Liver (tissue), 3 donors: ENCODE measurements around the gene SLC44A1.

Experiments
- EGR1 ChIP-seq, 2 donors: IDR thresholded peaks; 2 replicates each; pipeline ENCODE4 v1.6.1; 2016 to 2018; ENCODE audit warnings: antibody characterized with exemption in 2 of 2, low read depth in 2 of 2
- HNF4G ChIP-seq: IDR thresholded peaks from 2 replicates; pipeline ENCODE4 v1.6.1; 2016; ENCODE audit warnings: antibody characterized with exemption
- JUND ChIP-seq, 2 donors: IDR thresholded peaks; 2 replicates each; pipeline ENCODE4 v1.6.1; 2016; ENCODE audit warnings: antibody characterized with exemption in 2 of 2
- RAD21 ChIP-seq, 2 donors: IDR thresholded peaks; 2 replicates each; pipeline ENCODE4 v1.6.1; 2016; ENCODE audit warnings: antibody characterized with exemption in 2 of 2, mild to moderate bottlenecking in 2 of 2
- SP1 ChIP-seq: IDR thresholded peaks from 2 replicates; pipeline ENCODE4 v1.6.1; 2018; ENCODE audit warnings: antibody characterized with exemption, mild to moderate bottlenecking
- TF ChIP-seq, protein P1 (sequence below): fragments of 150-350 bp; IDR thresholded peaks from 2 replicates; pipeline ENCODE4 v1.5.1; 2017; ENCODE audit warnings: improper control_type of control experiment, low read depth, low read length; ENCODE audit not compliant: missing input control
- donor health status: healthy.
- donor health status: healthy.

DNA sequence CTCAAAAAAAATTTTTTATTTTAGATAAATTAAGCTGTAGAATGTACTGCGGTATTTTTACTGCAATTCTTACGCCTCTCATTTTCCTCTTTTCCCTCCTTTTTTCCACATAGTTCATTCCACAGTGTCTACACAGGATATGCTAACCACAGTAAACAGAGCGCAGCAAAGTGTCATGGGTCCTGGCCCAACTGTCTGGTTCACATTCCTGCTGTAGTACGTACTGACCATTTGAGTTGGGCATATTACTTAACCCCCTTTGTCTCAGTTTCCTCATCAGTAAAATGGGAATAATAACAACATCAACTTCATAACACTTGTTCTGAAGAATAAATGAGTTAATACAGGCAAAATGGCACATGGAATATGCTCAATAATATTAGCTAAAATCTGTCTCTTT is 41.6 kb downstream of the SLC44A1 start:
- no peak for TF ChIP-seq RAD21 (IDR thresholded peaks at IDR 0.05)
- TF ChIP-seq JUND (IDR thresholded peaks at IDR 0.05): no peak
- TF ChIP-seq, protein P1, sequence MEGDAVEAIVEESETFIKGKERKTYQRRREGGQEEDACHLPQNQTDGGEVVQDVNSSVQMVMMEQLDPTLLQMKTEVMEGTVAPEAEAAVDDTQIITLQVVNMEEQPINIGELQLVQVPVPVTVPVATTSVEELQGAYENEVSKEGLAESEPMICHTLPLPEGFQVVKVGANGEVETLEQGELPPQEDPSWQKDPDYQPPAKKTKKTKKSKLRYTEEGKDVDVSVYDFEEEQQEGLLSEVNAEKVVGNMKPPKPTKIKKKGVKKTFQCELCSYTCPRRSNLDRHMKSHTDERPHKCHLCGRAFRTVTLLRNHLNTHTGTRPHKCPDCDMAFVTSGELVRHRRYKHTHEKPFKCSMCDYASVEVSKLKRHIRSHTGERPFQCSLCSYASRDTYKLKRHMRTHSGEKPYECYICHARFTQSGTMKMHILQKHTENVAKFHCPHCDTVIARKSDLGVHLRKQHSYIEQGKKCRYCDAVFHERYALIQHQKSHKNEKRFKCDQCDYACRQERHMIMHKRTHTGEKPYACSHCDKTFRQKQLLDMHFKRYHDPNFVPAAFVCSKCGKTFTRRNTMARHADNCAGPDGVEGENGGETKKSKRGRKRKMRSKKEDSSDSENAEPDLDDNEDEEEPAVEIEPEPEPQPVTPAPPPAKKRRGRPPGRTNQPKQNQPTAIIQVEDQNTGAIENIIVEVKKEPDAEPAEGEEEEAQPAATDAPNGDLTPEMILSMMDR: no peak
- no peak for TF ChIP-seq HNF4G
- TF ChIP-seq EGR1 (IDR thresholded peaks at IDR 0.05; ENCODE audit: low read depth in 2 of 2): no peak
- no peak for TF ChIP-seq SP1
